PC-9 (cell line): ENCODE results near the gene ST6GALNAC3. TPM values are rescaled to one million over a fixed set of nuclear protein-coding genes. Genes with fewer than 3 reads are reported as not detected.

Experiments used
- BruUV-seq: library from RNA; stranded (reverse); fragments of 400-500 nt; replicated peaks from 2 replicates; lab custom pipeline; 2021; lab: Mats Ljungman, UMichigan
- CTCF ChIA-PET: fragments of 300-600 bp; sonication (Branson Sonifier 250); formaldehyde crosslinking; loops from one replicate; lab custom pipeline; 2022; ENCODE audit warnings: antibody characterized with exemption; lab: Charles Lee
- POLR2A ChIA-PET: fragments of 300-600 bp; sonication (Branson Sonifier 250); formaldehyde crosslinking; loops from one replicate; lab custom pipeline; 2022; ENCODE audit warnings: antibody characterized with exemption; ENCODE audit not compliant: unreplicated experiment; lab: Charles Lee
- DNase-seq, 2 experiments: peaks; one replicate each; pipeline versions ENCODE4 v3.0.0 to v3.0.0-alpha.2; 2015 to 2022; ENCODE audit warnings: mixed read lengths in 1 of 2
- H2AFZ ChIP-seq: fragments of 200-600 bp; sonication (generic); 2 replicates; pipeline ENCODE4 v1.8.1; 2017; ENCODE audit warnings: antibody characterized with exemption
- H3F3A ChIP-seq: fragments of 200-600 bp; sonication (generic); 2 replicates; pipeline ENCODE4 v1.8.1; 2017; ENCODE audit warnings: antibody characterized with exemption, mild to moderate bottlenecking, low read depth; ENCODE audit not compliant: insufficient read depth
- H3K27ac ChIP-seq: fragments of 200-600 bp; sonication (generic); 2 replicates; pipeline ENCODE4 v1.6.1; 2016; ENCODE audit warnings: mixed run types
- H3K27me3 ChIP-seq: fragments of 200-600 bp; sonication (generic); 2 replicates; pipeline ENCODE4 v1.6.1; 2016; ENCODE audit warnings: low read depth, mixed run types; ENCODE audit not compliant: insufficient read depth
- H3K36me3 ChIP-seq: fragments of 200-600 bp; sonication (generic); 2 replicates; pipeline ENCODE4 v1.6.1; 2016; ENCODE audit warnings: low read depth, mixed run types
- H3K4me1 ChIP-seq: fragments of 200-600 bp; sonication (generic); replicated peaks from 2 replicates; pipeline ENCODE4 v1.6.1; 2016; ENCODE audit warnings: mixed run types; ENCODE audit not compliant: insufficient read depth
- H3K4me2 ChIP-seq: fragments of 200-600 bp; sonication (generic); 2 replicates; pipeline ENCODE4 v1.6.1; 2017; ENCODE audit warnings: mixed run types
- H3K4me3 ChIP-seq: fragments of 200-600 bp; sonication (generic); 2 replicates; pipeline ENCODE4 v1.6.1; 2016; ENCODE audit warnings: mixed run types
- H3K79me2 ChIP-seq: fragments of 200-600 bp; sonication (generic); 2 replicates; pipeline ENCODE4 v1.6.1; 2017; ENCODE audit warnings: low read depth, mixed run types
- H3K9me2 ChIP-seq: fragments of 200-600 bp; sonication (generic); 2 replicates; pipeline ENCODE4 v1.8.1; 2017; ENCODE audit warnings: mild to moderate bottlenecking; ENCODE audit not compliant: insufficient read depth
- H3K9me3 ChIP-seq: fragments of 200-600 bp; sonication (generic); 2 replicates; pipeline ENCODE4 v1.8.1; 2016; ENCODE audit warnings: low read depth; ENCODE audit not compliant: insufficient read depth
- H4K20me1 ChIP-seq: fragments of 200-600 bp; sonication (generic); 2 replicates; pipeline ENCODE4 v1.8.1; 2017; ENCODE audit not compliant: insufficient read depth
- EZH2 ChIP-seq: fragments of 200-600 bp; sonication (generic); IDR thresholded peaks from 2 replicates; pipeline ENCODE4 v1.8.0; 2017; ENCODE audit warnings: antibody characterized with exemption, low read depth
- intact Hi-C: fragments of 100-400 bp; cut with micrococcal nuclease; formaldehyde crosslinking; loops from one replicate; pipeline ENCODE4 v1.10.0; 2022; ENCODE audit not compliant: unreplicated experiment
- total RNA-seq: library from RNA; stranded (reverse); gene quantifications from 2 replicates; pipeline ENCODE4 v1.2.3, GENCODE V29; 2021
- TF ChIP-seq, protein P1 (sequence below): fragments of 200-600 bp; sonication (generic); conservative IDR thresholded peaks from 2 replicates; pipeline ENCODE4 v1.6.1; 2017; ENCODE audit warnings: mixed run types, antibody characterized with exemption, mild to moderate bottlenecking, moderate library complexity

ST6GALNAC3 gene
- total RNA-seq, 1 experiment from 2014 or later = 0.04 TPM

DNA sequence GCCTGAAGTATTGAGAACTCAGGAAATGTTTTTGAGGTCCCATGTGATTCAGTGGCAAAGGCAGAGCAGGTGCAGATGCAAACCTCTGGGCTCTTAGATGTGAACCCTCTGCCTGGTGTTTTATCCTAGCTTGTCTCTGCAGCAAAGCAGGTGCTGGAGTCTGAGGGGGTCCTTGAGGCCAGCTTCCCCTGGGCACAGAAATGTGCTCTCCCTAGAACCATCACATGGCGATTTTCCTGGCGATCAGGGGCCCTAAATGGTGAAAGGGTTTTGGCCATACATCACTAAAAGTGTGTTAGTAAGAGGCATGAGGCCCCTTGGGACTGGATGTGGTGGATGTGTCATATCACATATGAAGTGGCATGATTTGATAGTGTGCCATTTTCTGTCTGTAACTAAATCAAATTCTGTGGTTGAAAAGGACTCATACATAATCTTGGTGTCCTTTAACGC, 144.8 kb downstream of the ST6GALNAC3 start:
- H3K27me3 ChIP-seq = no peaks in the 10 kb centered on the region
- no peak for TF ChIP-seq EZH2
- TF ChIP-seq, protein P1, sequence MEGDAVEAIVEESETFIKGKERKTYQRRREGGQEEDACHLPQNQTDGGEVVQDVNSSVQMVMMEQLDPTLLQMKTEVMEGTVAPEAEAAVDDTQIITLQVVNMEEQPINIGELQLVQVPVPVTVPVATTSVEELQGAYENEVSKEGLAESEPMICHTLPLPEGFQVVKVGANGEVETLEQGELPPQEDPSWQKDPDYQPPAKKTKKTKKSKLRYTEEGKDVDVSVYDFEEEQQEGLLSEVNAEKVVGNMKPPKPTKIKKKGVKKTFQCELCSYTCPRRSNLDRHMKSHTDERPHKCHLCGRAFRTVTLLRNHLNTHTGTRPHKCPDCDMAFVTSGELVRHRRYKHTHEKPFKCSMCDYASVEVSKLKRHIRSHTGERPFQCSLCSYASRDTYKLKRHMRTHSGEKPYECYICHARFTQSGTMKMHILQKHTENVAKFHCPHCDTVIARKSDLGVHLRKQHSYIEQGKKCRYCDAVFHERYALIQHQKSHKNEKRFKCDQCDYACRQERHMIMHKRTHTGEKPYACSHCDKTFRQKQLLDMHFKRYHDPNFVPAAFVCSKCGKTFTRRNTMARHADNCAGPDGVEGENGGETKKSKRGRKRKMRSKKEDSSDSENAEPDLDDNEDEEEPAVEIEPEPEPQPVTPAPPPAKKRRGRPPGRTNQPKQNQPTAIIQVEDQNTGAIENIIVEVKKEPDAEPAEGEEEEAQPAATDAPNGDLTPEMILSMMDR = no peak
- no peak overlapping the region for H2AFZ ChIP-seq
- H3K27ac ChIP-seq = no peak overlapping the region
- no peaks in the 10 kb centered on the region for H3K9me2 ChIP-seq
- no peak overlapping the region for H3K4me3 ChIP-seq
- no peak overlapping the region for H3K4me2 ChIP-seq
- no peak for DNase-seq
- no peaks in the 10 kb centered on the region for H3K9me3 ChIP-seq
- no peaks in the 10 kb centered on the region for H4K20me1 ChIP-seq
- no peaks in the 10 kb centered on the region for H3K36me3 ChIP-seq
- BruUV-seq = no TSS peak
- ChIA-PET CTCF (no interaction called here), POLR2A (no interaction called here)
- H3K4me1 ChIP-seq = no peaks in the 10 kb centered on the region
- H3K79me2 ChIP-seq = no peaks in the 10 kb centered on the region
- no peaks in the 10 kb centered on the region for H3F3A ChIP-seq
- intact Hi-C loops = no loop called here

DNA sequence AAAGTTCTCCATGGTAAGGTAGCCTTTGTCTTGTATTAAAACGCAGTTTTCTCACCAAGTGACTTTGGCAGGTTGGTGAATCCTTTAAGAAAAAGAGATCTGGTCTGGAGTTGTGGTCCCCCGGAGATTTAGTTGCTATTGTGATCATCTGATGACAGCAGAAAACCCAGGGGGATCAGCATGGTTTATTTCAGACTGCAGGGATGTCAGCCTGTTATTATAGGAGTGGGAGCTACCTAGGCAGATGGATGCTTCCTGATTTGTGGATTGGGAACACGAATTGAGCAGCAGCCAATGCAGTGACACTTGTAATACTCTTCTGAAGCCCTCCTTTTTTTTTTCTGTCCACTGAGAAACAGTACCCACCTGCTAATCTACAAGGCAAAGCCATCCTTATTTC, 150.2 kb downstream of the ST6GALNAC3 start:
- DNase-seq = no peak
- no peaks in the 10 kb centered on the region for H3F3A ChIP-seq
- H3K36me3 ChIP-seq = no peaks in the 10 kb centered on the region
- ChIA-PET CTCF (no interaction called here), POLR2A (no interaction called here)
- no peak for TF ChIP-seq EZH2
- TF ChIP-seq, protein P1 = no peak
- no peaks in the 10 kb centered on the region for H4K20me1 ChIP-seq
- H3K9me2 ChIP-seq = no peaks in the 10 kb centered on the region
- H3K4me2 ChIP-seq = no peak overlapping the region
- H3K79me2 ChIP-seq = no peaks in the 10 kb centered on the region
- no peaks in the 10 kb centered on the region for H3K4me1 ChIP-seq
- H3K4me3 ChIP-seq = no peak overlapping the region
- no peak overlapping the region for H2AFZ ChIP-seq
- intact Hi-C loops = no loop called here
- H3K9me3 ChIP-seq = no peaks in the 10 kb centered on the region
- no peak overlapping the region for H3K27ac ChIP-seq
- no TSS peak for BruUV-seq
- H3K27me3 ChIP-seq = no peaks in the 10 kb centered on the region

DNA sequence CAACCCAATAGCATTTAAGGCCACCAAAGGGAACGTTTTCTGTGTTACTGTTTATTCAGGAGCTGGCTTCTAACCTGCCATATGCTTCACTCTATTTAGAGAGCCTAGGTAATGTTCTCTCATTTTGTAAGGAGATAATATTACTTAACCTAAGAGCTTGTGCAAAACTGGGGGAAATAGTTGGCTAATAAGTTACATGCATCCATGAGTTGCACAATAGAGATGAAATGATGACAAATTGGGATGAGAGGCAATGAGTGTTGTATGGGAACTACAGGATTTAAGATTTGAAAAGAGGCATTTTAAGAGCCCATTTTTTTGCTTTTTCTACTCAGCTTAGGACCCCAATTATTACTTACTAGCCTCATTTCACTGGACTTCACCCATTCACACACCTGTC, 151.0 kb downstream of the ST6GALNAC3 start:
- no peaks in the 10 kb centered on the region for H3F3A ChIP-seq
- H4K20me1 ChIP-seq = no peaks in the 10 kb centered on the region
- no peak overlapping the region for H2AFZ ChIP-seq
- no peaks in the 10 kb centered on the region for H3K9me2 ChIP-seq
- no peak for DNase-seq
- H3K36me3 ChIP-seq = no peaks in the 10 kb centered on the region
- no peaks in the 10 kb centered on the region for H3K79me2 ChIP-seq
- TF ChIP-seq EZH2 = no peak
- TF ChIP-seq, protein P1 = no peak
- H3K27me3 ChIP-seq = no peaks in the 10 kb centered on the region
- H3K4me3 ChIP-seq = no peak overlapping the region
- ChIA-PET CTCF (no interaction called here), POLR2A (no interaction called here)
- no peak overlapping the region for H3K27ac ChIP-seq
- BruUV-seq = no TSS peak
- intact Hi-C loops = no loop called here
- H3K4me2 ChIP-seq = no peak overlapping the region
- no peaks in the 10 kb centered on the region for H3K4me1 ChIP-seq
- no peaks in the 10 kb centered on the region for H3K9me3 ChIP-seq
